MM.1S (cell line): Measurements from ENCODE around the gene ELK1.

Source experiments
- DNase-seq: peaks from one replicate; pipeline ENCODE4 v3.0.0-alpha.2; 2015
- H2AFZ ChIP-seq: fragments of 300-600 bp; sonication (generic); 2 replicates; pipeline ENCODE4 v1.6.0; 2016; ENCODE audit warnings: antibody characterized with exemption, low read length
- H3F3A ChIP-seq: fragments of 300-600 bp; sonication (generic); 2 replicates; pipeline ENCODE4 v1.6.1; 2016; ENCODE audit warnings: mild to moderate bottlenecking, antibody characterized with exemption, low read length, moderate library complexity, mixed read lengths; ENCODE audit not compliant: insufficient read depth
- H3K27ac ChIP-seq: fragments of 300-600 bp; sonication (generic); 2 replicates; pipeline ENCODE4 v1.5.1; 2016; ENCODE audit warnings: mild to moderate bottlenecking, low read length
- H3K27me3 ChIP-seq: fragments of 300-600 bp; sonication (generic); replicated peaks from 2 replicates; pipeline ENCODE4 v1.6.0; 2016; ENCODE audit warnings: low read length; ENCODE audit not compliant: insufficient read depth
- H3K36me3 ChIP-seq: fragments of 300-600 bp; sonication (generic); replicated peaks from 2 replicates; pipeline ENCODE4 v1.6.1; 2016; ENCODE audit warnings: mild to moderate bottlenecking, low read length, mixed read lengths; ENCODE audit not compliant: insufficient read depth
- H3K4me1 ChIP-seq: fragments of 300-600 bp; sonication (generic); 2 replicates; pipeline ENCODE4 v1.6.1; 2016; ENCODE audit warnings: low read length, mixed read lengths
- H3K4me2 ChIP-seq: fragments of 300-600 bp; sonication (generic); 2 replicates; pipeline ENCODE4 v1.6.0; 2016; ENCODE audit warnings: low read depth, low read length
- H3K4me3 ChIP-seq: fragments of 300-600 bp; sonication (generic); 2 replicates; pipeline ENCODE4 v1.5.1; 2016; ENCODE audit warnings: low read length, mixed read lengths
- H3K79me2 ChIP-seq: fragments of 300-600 bp; sonication (generic); 2 replicates; pipeline ENCODE4 v1.6.1; 2016; ENCODE audit warnings: mixed run types, low read length, mixed read lengths
- H3K9ac ChIP-seq: fragments of 300-600 bp; sonication (generic); 2 replicates; pipeline ENCODE4 v1.6.1; 2016; ENCODE audit warnings: low read length, mixed read lengths
- H3K9me2 ChIP-seq: fragments of 300-600 bp; sonication (generic); replicated peaks from 2 replicates; pipeline ENCODE4 v1.6.1; 2016; ENCODE audit warnings: mild to moderate bottlenecking, low read length, mixed read lengths; ENCODE audit not compliant: insufficient read depth
- H3K9me3 ChIP-seq: fragments of 300-600 bp; sonication (generic); replicated peaks from 2 replicates; pipeline ENCODE4 v1.6.1; 2016; ENCODE audit warnings: mild to moderate bottlenecking, low read length, mixed read lengths; ENCODE audit not compliant: insufficient read depth
- H4K20me1 ChIP-seq: fragments of 300-600 bp; sonication (generic); 2 replicates; pipeline ENCODE4 v1.6.1; 2016; ENCODE audit warnings: mild to moderate bottlenecking, low read length, moderate library complexity, mixed read lengths; ENCODE audit not compliant: insufficient read depth
- EZH2 ChIP-seq: fragments of 300-600 bp; sonication (generic); optimal IDR thresholded peaks from 2 replicates; pipeline ENCODE3; 2017; ENCODE audit warnings: low read depth, mild to moderate bottlenecking, antibody characterized with exemption, low read length, mixed read lengths
- EZH2phosphoT487 ChIP-seq: fragments of 300-600 bp; sonication (generic); IDR thresholded peaks from 2 replicates; pipeline ENCODE4 v1.6.1; 2018; ENCODE audit warnings: antibody characterized with exemption, low read length
- TF ChIP-seq, protein P1 (sequence below): fragments of 300-600 bp; sonication (generic); IDR thresholded peaks from 2 replicates; pipeline ENCODE4 v1.5.1; 2016; ENCODE audit warnings: antibody characterized with exemption, low read length, mixed read lengths

The ELK1 gene

GRCh38 chrX:47623540-47624027 is 26.8 kb downstream of the ELK1 start:
- Histone ChIP-seq H3K4me3 (peak overlapping the region; percentile 54), H3K4me2 (peak overlapping the region; percentile 72), H4K20me1 (no peaks in the 10 kb centered on the region), H3K27me3 (no peaks in the 10 kb centered on the region), H3K79me2 (no peaks in the 10 kb centered on the region), H3K36me3 (no peaks in the 10 kb centered on the region), H3K4me1 (no peaks in the 10 kb centered on the region), H3K9ac (no peak overlapping the region), H3F3A (no peaks in the 10 kb centered on the region), H3K9me3 (no peaks in the 10 kb centered on the region), H3K27ac (no peak overlapping the region), H3K9me2 (no peaks in the 10 kb centered on the region), H2AFZ (peak overlapping the region; percentile 53)
- TF ChIP-seq EZH2 (no peak), EZH2phosphoT487 (no peak)
- TF ChIP-seq, protein P1, sequence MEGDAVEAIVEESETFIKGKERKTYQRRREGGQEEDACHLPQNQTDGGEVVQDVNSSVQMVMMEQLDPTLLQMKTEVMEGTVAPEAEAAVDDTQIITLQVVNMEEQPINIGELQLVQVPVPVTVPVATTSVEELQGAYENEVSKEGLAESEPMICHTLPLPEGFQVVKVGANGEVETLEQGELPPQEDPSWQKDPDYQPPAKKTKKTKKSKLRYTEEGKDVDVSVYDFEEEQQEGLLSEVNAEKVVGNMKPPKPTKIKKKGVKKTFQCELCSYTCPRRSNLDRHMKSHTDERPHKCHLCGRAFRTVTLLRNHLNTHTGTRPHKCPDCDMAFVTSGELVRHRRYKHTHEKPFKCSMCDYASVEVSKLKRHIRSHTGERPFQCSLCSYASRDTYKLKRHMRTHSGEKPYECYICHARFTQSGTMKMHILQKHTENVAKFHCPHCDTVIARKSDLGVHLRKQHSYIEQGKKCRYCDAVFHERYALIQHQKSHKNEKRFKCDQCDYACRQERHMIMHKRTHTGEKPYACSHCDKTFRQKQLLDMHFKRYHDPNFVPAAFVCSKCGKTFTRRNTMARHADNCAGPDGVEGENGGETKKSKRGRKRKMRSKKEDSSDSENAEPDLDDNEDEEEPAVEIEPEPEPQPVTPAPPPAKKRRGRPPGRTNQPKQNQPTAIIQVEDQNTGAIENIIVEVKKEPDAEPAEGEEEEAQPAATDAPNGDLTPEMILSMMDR, result no peak
- DNase-seq, result peak; percentile 27

- Histone ChIP-seq H3K36me3 (no peaks in the 10 kb centered on the region), H3K9ac (no peak overlapping the region), H3K4me2 (no peak overlapping the region), H4K20me1 (no peaks in the 10 kb centered on the region), H3K9me2 (no peaks in the 10 kb centered on the region), H3K79me2 (no peaks in the 10 kb centered on the region), H3K4me1 (no peaks in the 10 kb centered on the region), H2AFZ (no peak overlapping the region), H3K27ac (no peak overlapping the region), H3K4me3 (no peak overlapping the region), H3K9me3 (no peaks in the 10 kb centered on the region), H3K27me3 (no peaks in the 10 kb centered on the region), H3F3A (no peaks in the 10 kb centered on the region)
- TF ChIP-seq, protein P1, result no peak
- no peak for TF ChIP-seq EZH2phosphoT487
- no peak for TF ChIP-seq EZH2
- no peak for DNase-seq
Measured at GRCh38 chrX:47621851-47622250, 28.5 kb downstream of the ELK1 start.

GRCh38 chrX:47620303-47620685 is 30.1 kb downstream of the ELK1 start:
- TF ChIP-seq, protein P1, result no peak
- TF ChIP-seq EZH2phosphoT487 (no peak), EZH2 (no peak)
- H3K36me3 ChIP-seq, result no peaks in the 10 kb centered on the region
- H3K9me3 ChIP-seq, result no peaks in the 10 kb centered on the region
- no peak overlapping the region for H2AFZ ChIP-seq
- no peaks in the 10 kb centered on the region for H3K79me2 ChIP-seq
- H3K27me3 ChIP-seq, result no peaks in the 10 kb centered on the region
- H3K9ac ChIP-seq, result no peak overlapping the region
- no peaks in the 10 kb centered on the region for H3K9me2 ChIP-seq
- no peak overlapping the region for H3K27ac ChIP-seq
- H3K4me3 ChIP-seq, result no peak overlapping the region
- H3K4me1 ChIP-seq, result no peaks in the 10 kb centered on the region
- no peaks in the 10 kb centered on the region for H3F3A ChIP-seq
- H4K20me1 ChIP-seq, result no peaks in the 10 kb centered on the region
- no peak overlapping the region for H3K4me2 ChIP-seq
- DNase-seq, result no peak
